HUES64 (cell line): ENCODE data around the gene MRGPRE.

Source experiments
- H3K27ac ChIP-seq: 2 replicates; pipeline ENCODE4 v1.7.0; 2013; ENCODE audit warnings: low read depth, low read length, inconsistent platforms
- H3K27me3 ChIP-seq: 2 replicates; pipeline ENCODE4 v1.6.1; 2013; ENCODE audit warnings: mild to moderate bottlenecking, low read length; ENCODE audit not compliant: insufficient read depth
- H3K36me3 ChIP-seq: 2 replicates; pipeline ENCODE4 v1.6.1; 2013; ENCODE audit warnings: mild to moderate bottlenecking, low read length; ENCODE audit not compliant: insufficient read depth
- H3K4me1 ChIP-seq: 2 replicates; pipeline ENCODE4 v1.6.1; 2013; ENCODE audit warnings: mild to moderate bottlenecking, low read length, moderate library complexity; ENCODE audit not compliant: insufficient read depth
- H3K4me3 ChIP-seq: 2 replicates; pipeline ENCODE4 v1.5.1; 2013; ENCODE audit warnings: mild to moderate bottlenecking, low read length, moderate library complexity
- H3K9ac ChIP-seq: 2 replicates; pipeline ENCODE4 v1.6.1; 2013; ENCODE audit warnings: mild to moderate bottlenecking, low read depth, low read length
- H3K9me3 ChIP-seq: 2 replicates; pipeline ENCODE4 v1.6.1; 2013; ENCODE audit warnings: low read depth, low read length; ENCODE audit not compliant: insufficient read depth
- WGBS: fragments of 150-250, 120-280 bp; methylation state at CpG from one replicate; pipeline ENCODE4 v1.1.7; 2013; ENCODE audit warnings: missing lambda C conversion rate; 5-methylcytosine and 5-hydroxymethylcytosine counted together

Gene MRGPRE

GRCh38 chr11:3237119-3237518, 4.9 kb upstream of the MRGPRE start:
- Histone ChIP-seq H3K9ac (no peak overlapping the region), H3K4me1 (peaks cover 21% of the 10 kb centered on the region), H3K36me3 (no peaks in the 10 kb centered on the region), H3K9me3 (peaks cover 2% of the 10 kb centered on the region; the same call in 1 of the 2 replicates), H3K4me3 (no peak overlapping the region), H3K27ac (no peak overlapping the region), H3K27me3 (no peaks in the 10 kb centered on the region)
- 94% methylated on average over 2 of the region's 2 CpGs for WGBS

GRCh38 chr11:3234846-3235245, 2.6 kb upstream of the MRGPRE start:
- no peaks in the 10 kb centered on the region for H3K36me3 ChIP-seq
- no peak overlapping the region for H3K9ac ChIP-seq
- H3K27me3 ChIP-seq: no peaks in the 10 kb centered on the region; the same call in 1 of the 2 replicates
- 76% methylated on average over 7 of the region's 7 CpGs for WGBS
- peaks cover 13% of the 10 kb centered on the region; the same call in 1 of the 2 replicates for H3K4me1 ChIP-seq
- no peak overlapping the region for H3K27ac ChIP-seq
- no peak overlapping the region for H3K4me3 ChIP-seq
- no peaks in the 10 kb centered on the region for H3K9me3 ChIP-seq

- Histone ChIP-seq H3K9me3 (no peaks in the 10 kb centered on the region), H3K27me3 (no peaks in the 10 kb centered on the region; the same call in 1 of the 2 replicates), H3K27ac (no peak overlapping the region), H3K4me3 (no peak overlapping the region), H3K9ac (no peak overlapping the region), H3K36me3 (no peaks in the 10 kb centered on the region), H3K4me1 (peaks cover 9% of the 10 kb centered on the region; the same call in 1 of the 2 replicates)
- 94% methylated on average over 21 of the region's 21 CpGs for WGBS
These were observed 739 bp upstream of the MRGPRE start for GRCh38 chr11:3232956-3233355.

DNA sequence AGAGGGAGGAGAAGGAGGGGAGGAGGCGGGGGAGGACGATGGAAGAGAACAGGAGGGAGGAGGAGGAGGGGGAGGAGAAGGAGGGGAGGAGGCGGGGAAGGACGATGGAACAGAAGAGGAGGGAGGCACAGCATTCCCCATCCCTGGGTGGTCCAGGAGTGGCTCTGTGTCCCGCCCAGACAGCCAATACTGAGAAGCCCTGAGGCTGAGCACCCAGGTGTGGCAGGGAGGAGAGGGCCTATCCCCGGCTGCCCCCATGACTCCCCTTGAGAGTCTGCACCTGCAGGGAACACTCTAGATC, 717 bp downstream of the MRGPRE start:
- H3K9me3 ChIP-seq: no peaks in the 10 kb centered on the region
- H3K4me1 ChIP-seq: no peaks in the 10 kb centered on the region
- H3K27ac ChIP-seq: no peak overlapping the region
- WGBS: 61% methylated on average over 6 of the region's 6 CpGs
- H3K4me3 ChIP-seq: no peak overlapping the region
- no peak overlapping the region for H3K9ac ChIP-seq
- H3K27me3 ChIP-seq: no peaks in the 10 kb centered on the region; the same call in 1 of the 2 replicates
- no peaks in the 10 kb centered on the region for H3K36me3 ChIP-seq

- no peaks in the 10 kb centered on the region for H3K9me3 ChIP-seq
- H3K27me3 ChIP-seq: no peaks in the 10 kb centered on the region; the same call in 1 of the 2 replicates
- H3K36me3 ChIP-seq: no peaks in the 10 kb centered on the region
- H3K9ac ChIP-seq: no peak overlapping the region
- H3K27ac ChIP-seq: no peak overlapping the region
- 89% methylated on average over 12 of the region's 12 CpGs for WGBS
- H3K4me1 ChIP-seq: no peaks in the 10 kb centered on the region
- H3K4me3 ChIP-seq: no peak overlapping the region
These were observed 1.3 kb downstream of the MRGPRE start for GRCh38 chr11:3230636-3231549.

GRCh38 chr11:3229673-3230630, 2.3 kb downstream of the MRGPRE start:
- Histone ChIP-seq H3K27me3 (no peaks in the 10 kb centered on the region; the same call in 1 of the 2 replicates), H3K4me3 (no peak overlapping the region), H3K9me3 (no peaks in the 10 kb centered on the region), H3K27ac (no peak overlapping the region), H3K4me1 (no peaks in the 10 kb centered on the region), H3K9ac (no peak overlapping the region), H3K36me3 (no peaks in the 10 kb centered on the region)
- WGBS: 90% methylated on average over 21 of the region's 21 CpGs

DNA sequence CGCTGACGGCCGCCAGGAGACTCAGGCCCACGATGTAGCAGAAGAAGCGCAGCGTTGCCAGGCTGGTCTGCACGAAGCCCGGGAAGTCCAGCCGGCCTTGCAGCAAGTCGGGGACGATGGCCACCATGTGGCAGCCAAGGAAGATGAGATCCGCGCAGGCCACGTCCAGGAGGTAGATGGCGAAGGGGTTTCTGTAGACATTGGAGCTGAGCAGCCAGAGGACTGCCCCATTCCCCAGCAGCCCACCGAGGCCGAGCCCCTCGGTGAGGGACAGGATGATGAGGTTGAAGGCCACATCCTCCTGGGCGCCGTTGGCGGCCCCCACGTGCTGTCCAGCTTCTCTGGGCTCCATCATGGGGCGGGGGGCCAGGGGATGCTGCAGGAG, 3.8 kb downstream of the MRGPRE start:
- Histone ChIP-seq H3K9ac (no peak overlapping the region), H3K27ac (no peak overlapping the region), H3K4me3 (no peak overlapping the region), H3K27me3 (no peaks in the 10 kb centered on the region; the same call in 1 of the 2 replicates), H3K9me3 (no peaks in the 10 kb centered on the region), H3K4me1 (0 out of 2 replicates have a peak, but pooled peaks cover 3% of the 10 kb centered on the region), H3K36me3 (no peaks in the 10 kb centered on the region)
- 93% methylated on average over 23 of the region's 23 CpGs for WGBS

- Histone ChIP-seq H3K4me1 (peaks cover 3% of the 10 kb centered on the region; the same call in 1 of the 2 replicates), H3K4me3 (no peak overlapping the region), H3K27ac (no peak overlapping the region), H3K9me3 (no peaks in the 10 kb centered on the region), H3K27me3 (no peaks in the 10 kb centered on the region; the same call in 1 of the 2 replicates), H3K36me3 (no peaks in the 10 kb centered on the region), H3K9ac (no peak overlapping the region)
- 91% methylated on average over 46 of the region's 46 CpGs for WGBS
These were observed 4.4 kb downstream of the MRGPRE start for GRCh38 chr11:3227568-3228444.

- 88% methylated on average over 18 of the region's 18 CpGs for WGBS
- Histone ChIP-seq H3K9me3 (no peaks in the 10 kb centered on the region), H3K36me3 (no peaks in the 10 kb centered on the region), H3K4me1 (peaks cover 3% of the 10 kb centered on the region; the same call in 1 of the 2 replicates), H3K27ac (no peak overlapping the region), H3K9ac (no peak overlapping the region), H3K27me3 (no peaks in the 10 kb centered on the region; the same call in 1 of the 2 replicates), H3K4me3 (no peak overlapping the region)
These were observed 5.2 kb downstream of the MRGPRE start for GRCh38 chr11:3226846-3227567.
